Measurements from ENCODE around the gene NUP210L.

- TF ChIP-seq YY1 (IDR thresholded peaks at IDR 0.05; ENCODE audit: insufficient read depth, insufficient read length) (no peak), SUZ12 (IDR thresholded peaks at IDR 0.05; ENCODE audit: extremely low read depth, insufficient read depth, insufficient read length) (no peak), ZNF274 (IDR thresholded peaks at IDR 0.05; ENCODE audit: low read depth, low read length) (no peak)
Measured at GRCh38 chr1:153991151-153991630, 163.7 kb downstream of the NUP210L start.

All from NT2/D1 (cell line).